ENCODE results near the gene SMARCD3. TPM values are rescaled to one million over a fixed set of nuclear protein-coding genes. Genes with fewer than 3 reads are reported as not detected.

Gene SMARCD3
- total and polyA plus RNA-seq, 2 donors (not counting 1 experiment from before 2014, with no cell fraction given): 23.8 to 30.7 TPM

DNA sequence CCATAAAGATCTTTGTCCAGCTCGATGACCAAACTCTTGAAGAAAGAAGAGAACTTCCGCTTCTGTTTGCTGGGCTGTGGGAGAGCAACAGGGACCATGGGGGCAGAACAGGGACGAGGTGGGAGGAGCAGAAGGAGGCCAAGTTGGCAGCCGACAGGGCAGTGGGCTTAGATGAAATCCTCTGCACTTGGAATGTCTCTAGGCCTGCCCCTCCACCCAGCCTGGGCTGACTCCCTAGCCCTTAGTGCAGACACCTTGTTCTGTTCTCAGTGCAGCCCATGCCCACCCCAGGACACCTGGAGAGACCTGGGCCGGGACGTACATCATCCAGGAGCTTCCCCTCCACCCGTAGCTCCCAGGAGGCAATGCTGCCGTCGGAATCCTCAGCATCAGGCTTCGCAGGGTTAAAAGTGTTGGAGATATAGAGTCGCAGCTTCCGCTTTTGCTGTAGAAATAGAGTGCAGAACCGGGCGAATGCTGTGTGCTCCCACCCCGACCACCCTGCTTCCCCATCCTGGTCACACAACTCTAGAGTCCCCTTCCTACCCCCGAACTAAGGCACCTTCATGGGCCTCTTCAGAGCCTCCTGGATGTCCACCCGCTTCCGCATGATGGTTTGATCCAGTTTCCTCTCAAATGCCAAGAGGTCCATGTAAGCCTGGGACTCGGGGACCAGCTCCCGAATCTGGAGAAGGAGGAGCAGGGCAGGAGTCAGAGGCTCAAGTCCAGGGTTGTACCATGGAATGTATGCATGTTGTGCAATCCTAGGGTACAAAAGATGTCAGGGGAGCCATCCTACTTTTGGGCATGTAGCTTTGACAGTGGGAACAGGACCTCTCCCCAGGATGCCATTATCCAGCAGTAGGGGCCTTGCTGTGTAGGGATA lies 6.1 kb downstream of the SMARCD3 start:
- H3K27me3 ChIP-seq (ENCODE audit: control insufficient read depth, insufficient read depth, low read length): no peaks in the 10 kb centered on the region
- H3K36me3 ChIP-seq (ENCODE audit: control insufficient read depth, insufficient read depth, low read length): peaks cover 28% of the 10 kb centered on the region
- no peaks in the 10 kb centered on the region for H4K20me1 ChIP-seq (ENCODE audit: control insufficient read depth, extremely low read depth, insufficient read depth, low read length)
- H3K79me2 ChIP-seq (ENCODE audit: control insufficient read depth, insufficient read depth, low read length): peaks cover 12% of the 10 kb centered on the region
- H3K9me3 ChIP-seq (ENCODE audit: control insufficient read depth, insufficient read depth, low read depth, low read length): no peaks in the 10 kb centered on the region
- H2AFZ ChIP-seq (ENCODE audit: low read length): no peak overlapping the region
- no peak overlapping the region for H3K27ac ChIP-seq (ENCODE audit: insufficient read depth, low read length)
- H3K4me2 ChIP-seq (ENCODE audit: extremely low read depth, insufficient read depth, low read length): no peak overlapping the region
- no peak overlapping the region for H3K4me3 ChIP-seq (replicated peaks in 1 of 4; ENCODE audit: control extremely low read depth in 1 of 4, insufficient read depth in 1 of 4, low read depth in 3 of 4, low read length in 4 of 4)
- H3K4me1 ChIP-seq (ENCODE audit: control insufficient read depth, extremely low read depth, insufficient read depth, low read length): peaks cover 21% of the 10 kb centered on the region
- TF ChIP-seq CTCF (conservative IDR thresholded peaks at IDR 0.05 in 1 of 2, IDR thresholded peaks at IDR 0.05 in 1 of 2; ENCODE audit: low read depth in 1 of 2, low read length in 2 of 2) (no peak), EZH2 (IDR thresholded peaks at IDR 0.05; ENCODE audit: low read length, missing control alignments) (no peak)
- no peak overlapping the region for H3K9ac ChIP-seq (ENCODE audit: insufficient read depth, low read length)
- no peak for DNase-seq (ENCODE audit: low read depth in 2 of 2)

DNA sequence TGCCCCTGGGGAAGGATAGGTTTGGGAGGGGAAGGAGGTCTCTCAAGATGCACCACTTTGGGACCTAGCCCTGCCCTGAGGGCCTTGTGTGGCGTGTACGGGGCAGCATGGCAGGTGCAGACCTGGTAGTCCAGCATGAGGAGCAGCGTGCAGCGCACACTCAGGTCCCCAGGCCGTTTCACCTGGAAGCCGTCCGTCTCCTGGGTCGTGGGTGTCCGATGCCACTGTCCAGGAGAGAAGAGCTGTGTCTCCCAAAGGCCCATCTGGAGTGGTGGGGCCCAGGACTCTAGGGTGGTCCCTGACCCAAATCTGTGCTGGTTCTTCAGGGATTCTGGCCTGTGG lies 6.8 kb downstream of the SMARCD3 start:
- Histone ChIP-seq H3K9me3 (ENCODE audit: control insufficient read depth, insufficient read depth, low read depth, low read length) (no peaks in the 10 kb centered on the region), H3K9ac (ENCODE audit: insufficient read depth, low read length) (no peak overlapping the region), H3K27ac (ENCODE audit: insufficient read depth, low read length) (no peak overlapping the region), H3K4me2 (ENCODE audit: extremely low read depth, insufficient read depth, low read length) (no peak overlapping the region), H3K79me2 (ENCODE audit: control insufficient read depth, insufficient read depth, low read length) (peaks cover 18% of the 10 kb centered on the region), H3K27me3 (ENCODE audit: control insufficient read depth, insufficient read depth, low read length) (no peaks in the 10 kb centered on the region), H3K4me1 (ENCODE audit: control insufficient read depth, extremely low read depth, insufficient read depth, low read length) (peaks cover 16% of the 10 kb centered on the region), H2AFZ (ENCODE audit: low read length) (no peak overlapping the region), H3K36me3 (ENCODE audit: control insufficient read depth, insufficient read depth, low read length) (peaks cover 29% of the 10 kb centered on the region), H4K20me1 (ENCODE audit: control insufficient read depth, extremely low read depth, insufficient read depth, low read length) (no peaks in the 10 kb centered on the region), H3K4me3 (replicated peaks in 1 of 4; ENCODE audit: control extremely low read depth in 1 of 4, insufficient read depth in 1 of 4, low read depth in 3 of 4, low read length in 4 of 4) (no peak overlapping the region)
- TF ChIP-seq CTCF (conservative IDR thresholded peaks at IDR 0.05 in 1 of 2, IDR thresholded peaks at IDR 0.05 in 1 of 2; ENCODE audit: low read depth in 1 of 2, low read length in 2 of 2) (no peak), EZH2 (IDR thresholded peaks at IDR 0.05; ENCODE audit: low read length, missing control alignments) (no peak)
- no peak for DNase-seq (ENCODE audit: low read depth in 2 of 2)

- Histone ChIP-seq H3K4me1 (ENCODE audit: control insufficient read depth, extremely low read depth, insufficient read depth, low read length) (peaks cover 13% of the 10 kb centered on the region), H2AFZ (ENCODE audit: low read length) (no peak overlapping the region), H3K9me3 (ENCODE audit: control insufficient read depth, insufficient read depth, low read depth, low read length) (no peaks in the 10 kb centered on the region), H3K4me2 (ENCODE audit: extremely low read depth, insufficient read depth, low read length) (no peak overlapping the region), H3K9ac (ENCODE audit: insufficient read depth, low read length) (no peak overlapping the region), H3K27ac (ENCODE audit: insufficient read depth, low read length) (no peak overlapping the region), H3K79me2 (ENCODE audit: control insufficient read depth, insufficient read depth, low read length) (peaks cover 24% of the 10 kb centered on the region), H3K27me3 (ENCODE audit: control insufficient read depth, insufficient read depth, low read length) (no peaks in the 10 kb centered on the region), H4K20me1 (ENCODE audit: control insufficient read depth, extremely low read depth, insufficient read depth, low read length) (no peaks in the 10 kb centered on the region), H3K36me3 (ENCODE audit: control insufficient read depth, insufficient read depth, low read length) (peaks cover 32% of the 10 kb centered on the region), H3K4me3 (replicated peaks in 1 of 4; ENCODE audit: control extremely low read depth in 1 of 4, insufficient read depth in 1 of 4, low read depth in 3 of 4, low read length in 4 of 4) (no peak overlapping the region)
- no peak for DNase-seq (ENCODE audit: low read depth in 2 of 2)
- TF ChIP-seq EZH2 (IDR thresholded peaks at IDR 0.05; ENCODE audit: low read length, missing control alignments): no peak
- TF ChIP-seq CTCF (conservative IDR thresholded peaks at IDR 0.05 in 1 of 2, IDR thresholded peaks at IDR 0.05 in 1 of 2; ENCODE audit: low read depth in 1 of 2, low read length in 2 of 2): no peak
Measured at GRCh38 chr7:151240942-151241754, 7.3 kb downstream of the SMARCD3 start.
